GM12873 (cell line): ENCODE measurements around the gene PIGR.

ENCODE experiments used
- CTCF ChIP-seq: IDR thresholded peaks from 2 replicates; pipeline ENCODE4 v1.5.1; 2012; ENCODE audit warnings: low read depth, mild to moderate bottlenecking, moderate library complexity, low read length, control low read depth; ENCODE audit not compliant: insufficient read depth; ENCODE audit errors: missing control alignments

PIGR gene

GRCh38 chr1:206915030-206915735 is 31.1 kb downstream of the PIGR start:
- no peak for TF ChIP-seq CTCF

- no peak for TF ChIP-seq CTCF
Measured at GRCh38 chr1:206913766-206914537, 32.3 kb downstream of the PIGR start.

- TF ChIP-seq CTCF, result peak; percentile 82
Measured at GRCh38 chr1:206912445-206913095, 33.7 kb downstream of the PIGR start.

- TF ChIP-seq CTCF, result peak; percentile 71
Measured at GRCh38 chr1:206911064-206911663, 35.1 kb downstream of the PIGR start.

- no peak for TF ChIP-seq CTCF
Measured at GRCh38 chr1:206909883-206910318, 36.4 kb downstream of the PIGR start.

- no peak for TF ChIP-seq CTCF
Measured at GRCh38 chr1:206909161-206909882, 36.9 kb downstream of the PIGR start.
